ENCODE data around the gene SBF2. TPM values are rescaled to one million over a fixed set of nuclear protein-coding genes. Genes with fewer than 3 reads are reported as not detected.

Gene SBF2
- total RNA-seq, 2 experiments from 2014 or later: 14.2 to 15.2 TPM

DNA sequence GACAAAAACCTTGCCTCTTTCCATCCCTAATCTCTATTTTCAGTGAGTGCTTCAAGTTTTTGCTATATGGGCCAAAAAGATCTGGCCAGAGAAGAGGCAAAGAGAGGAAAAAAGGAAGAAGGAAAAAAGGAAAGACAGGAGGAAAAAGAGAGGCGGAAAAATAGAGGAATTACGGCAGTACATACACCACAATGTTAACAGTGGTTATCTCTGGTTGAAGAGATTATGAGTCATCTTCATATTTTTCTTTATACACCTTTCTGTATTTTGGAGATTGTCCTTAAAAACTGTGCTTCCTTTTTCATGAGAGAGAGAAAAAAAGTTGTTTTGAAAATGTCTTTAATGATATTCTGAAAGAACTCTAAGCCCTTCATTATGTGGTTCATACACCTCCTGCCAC, 133.7 kb downstream of the SBF2 start:
- ATAC-seq (ENCODE audit: poor library complexity): no peak
- CTCF ChIA-PET: interaction anchor here (1.5 kb wide), 1 partner anchor 11 kb away, joined by 3 read pairs; no protein-coding TSS in a partner anchor
- H3K4me3 Mint-ChIP-seq: no peak overlapping the region
- H3K9me3 ChIP-seq (ENCODE audit: control insufficient read depth in 1 of 2, insufficient read depth in 1 of 2, low read length in 2 of 2): peaks cover 3 to 18% of the 10 kb centered on the region in 2 experiments
- intact Hi-C loops (cut with DNase I, micrococcal nuclease): no loop called here
- no peaks in the 10 kb centered on the region for H3K36me3 ChIP-seq (ENCODE audit: insufficient read depth, low read length)
- no peak overlapping the region for H3K4me3 ChIP-seq (ENCODE audit: low read length)
- POLR2A ChIA-PET: no interaction called here
- H3K9me3 Mint-ChIP-seq: peaks cover 10% of the 10 kb centered on the region
- H3K4me1 Mint-ChIP-seq (ENCODE audit: low read depth): peaks cover 5% of the 10 kb centered on the region
- H3K27ac Mint-ChIP-seq: no peak overlapping the region
- no peak for DNase-seq
- no peaks in the 10 kb centered on the region for H3K4me1 ChIP-seq (ENCODE audit: insufficient read depth, low read length)
- H3K27me3 ChIP-seq (ENCODE audit: control insufficient read depth in 1 of 2, insufficient read depth in 2 of 2, low read length in 2 of 2): no peaks in the 10 kb centered on the region
- no peaks in the 10 kb centered on the region for H3K27me3 Mint-ChIP-seq
- H3K36me3 Mint-ChIP-seq (ENCODE audit: low read depth): peaks cover 14% of the 10 kb centered on the region
- TF ChIP-seq, protein P1, sequence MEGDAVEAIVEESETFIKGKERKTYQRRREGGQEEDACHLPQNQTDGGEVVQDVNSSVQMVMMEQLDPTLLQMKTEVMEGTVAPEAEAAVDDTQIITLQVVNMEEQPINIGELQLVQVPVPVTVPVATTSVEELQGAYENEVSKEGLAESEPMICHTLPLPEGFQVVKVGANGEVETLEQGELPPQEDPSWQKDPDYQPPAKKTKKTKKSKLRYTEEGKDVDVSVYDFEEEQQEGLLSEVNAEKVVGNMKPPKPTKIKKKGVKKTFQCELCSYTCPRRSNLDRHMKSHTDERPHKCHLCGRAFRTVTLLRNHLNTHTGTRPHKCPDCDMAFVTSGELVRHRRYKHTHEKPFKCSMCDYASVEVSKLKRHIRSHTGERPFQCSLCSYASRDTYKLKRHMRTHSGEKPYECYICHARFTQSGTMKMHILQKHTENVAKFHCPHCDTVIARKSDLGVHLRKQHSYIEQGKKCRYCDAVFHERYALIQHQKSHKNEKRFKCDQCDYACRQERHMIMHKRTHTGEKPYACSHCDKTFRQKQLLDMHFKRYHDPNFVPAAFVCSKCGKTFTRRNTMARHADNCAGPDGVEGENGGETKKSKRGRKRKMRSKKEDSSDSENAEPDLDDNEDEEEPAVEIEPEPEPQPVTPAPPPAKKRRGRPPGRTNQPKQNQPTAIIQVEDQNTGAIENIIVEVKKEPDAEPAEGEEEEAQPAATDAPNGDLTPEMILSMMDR (IDR thresholded peaks at IDR 0.05): no peak
- H3K27ac ChIP-seq (ENCODE audit: low read depth in 1 of 2, low read length in 2 of 2): no peak overlapping the region

DNA sequence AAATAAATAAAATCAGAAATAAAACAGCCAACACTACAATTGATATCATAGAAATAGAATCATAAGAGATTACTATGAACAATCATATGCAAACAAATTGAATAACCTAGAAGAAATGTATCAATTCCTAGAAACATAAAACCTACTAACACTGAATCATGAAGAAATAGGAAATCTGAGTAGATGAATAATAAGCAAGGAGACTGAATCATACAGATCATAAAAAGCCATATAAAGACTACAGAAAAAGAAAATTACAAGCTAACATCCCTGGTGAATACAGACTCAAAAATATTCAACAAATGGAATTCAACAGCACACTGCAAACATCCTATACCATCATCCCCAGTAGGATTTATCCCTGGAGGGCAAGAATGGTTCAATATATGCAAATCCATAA, 135.6 kb downstream of the SBF2 start:
- Mint-ChIP-seq H3K4me3 (no peak overlapping the region), H3K36me3 (ENCODE audit: low read depth) (peaks cover 14% of the 10 kb centered on the region), H3K9me3 (peaks cover 10% of the 10 kb centered on the region), H3K27me3 (no peaks in the 10 kb centered on the region), H3K4me1 (ENCODE audit: low read depth) (peaks cover 5% of the 10 kb centered on the region), H3K27ac (no peak overlapping the region)
- ATAC-seq (ENCODE audit: poor library complexity) (no peak), DNase-seq (no peak)
- POLR2A ChIA-PET: no interaction called here
- Histone ChIP-seq H3K27ac (ENCODE audit: low read depth in 1 of 2, low read length in 2 of 2) (no peak overlapping the region), H3K27me3 (ENCODE audit: control insufficient read depth in 1 of 2, insufficient read depth in 2 of 2, low read length in 2 of 2) (no peaks in the 10 kb centered on the region), H3K9me3 (ENCODE audit: control insufficient read depth in 1 of 2, insufficient read depth in 1 of 2, low read length in 2 of 2) (peaks cover 3 to 18% of the 10 kb centered on the region in 2 experiments), H3K36me3 (ENCODE audit: insufficient read depth, low read length) (no peaks in the 10 kb centered on the region), H3K4me1 (ENCODE audit: insufficient read depth, low read length) (no peaks in the 10 kb centered on the region), H3K4me3 (ENCODE audit: low read length) (no peak overlapping the region)
- CTCF ChIA-PET: no interaction called here
- intact Hi-C loops (cut with DNase I, micrococcal nuclease): no loop called here
- TF ChIP-seq, protein P1 (IDR thresholded peaks at IDR 0.05): no peak

DNA sequence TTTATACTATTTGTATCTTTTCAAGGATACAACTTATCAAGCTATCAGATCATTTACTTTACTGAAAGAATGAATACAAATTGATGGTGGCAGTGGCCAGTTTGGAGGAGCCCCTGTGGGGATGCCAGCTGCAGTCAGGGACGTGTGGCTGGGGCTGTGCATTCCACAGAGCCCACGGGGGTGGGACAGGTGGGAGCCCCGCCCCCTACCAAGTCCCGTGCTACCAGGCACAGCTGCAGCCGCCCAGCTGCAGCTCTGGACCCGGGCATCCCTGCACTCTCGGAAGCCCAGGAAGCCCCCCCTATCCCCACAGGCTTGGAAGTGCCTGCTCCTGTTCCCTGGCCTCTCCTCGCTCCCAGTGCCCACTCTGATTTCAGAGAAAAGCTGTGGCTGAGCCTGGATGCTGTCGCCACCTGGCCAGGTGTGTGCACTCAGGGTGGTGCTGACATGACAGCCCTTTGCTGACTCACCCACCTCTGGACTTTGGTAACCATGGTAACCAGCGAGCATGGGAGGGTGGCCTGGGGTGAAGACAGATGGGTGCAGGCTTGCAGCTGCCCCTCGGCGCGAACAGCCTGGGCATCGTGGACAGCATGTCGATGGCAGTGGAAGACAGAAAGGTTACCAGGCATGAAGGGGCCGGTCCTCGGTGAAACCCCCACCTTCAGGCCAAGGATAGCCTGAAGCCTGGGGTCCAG, 138.1 kb downstream of the SBF2 start:
- H3K27me3 Mint-ChIP-seq: no peaks in the 10 kb centered on the region
- TF ChIP-seq, protein P1 (IDR thresholded peaks at IDR 0.05): no peak
- peaks cover 14% of the 10 kb centered on the region for H3K36me3 Mint-ChIP-seq (ENCODE audit: low read depth)
- POLR2A ChIA-PET: no interaction called here
- Histone ChIP-seq H3K4me3 (ENCODE audit: low read length) (no peak overlapping the region), H3K9me3 (ENCODE audit: control insufficient read depth in 1 of 2, insufficient read depth in 1 of 2, low read length in 2 of 2) (peaks cover 3 to 18% of the 10 kb centered on the region in 2 experiments), H3K27me3 (ENCODE audit: control insufficient read depth in 1 of 2, insufficient read depth in 2 of 2, low read length in 2 of 2) (no peaks in the 10 kb centered on the region), H3K27ac (ENCODE audit: low read depth in 1 of 2, low read length in 2 of 2) (no peak overlapping the region), H3K36me3 (ENCODE audit: insufficient read depth, low read length) (no peaks in the 10 kb centered on the region), H3K4me1 (ENCODE audit: insufficient read depth, low read length) (no peaks in the 10 kb centered on the region)
- CTCF ChIA-PET: no interaction called here
- ATAC-seq (ENCODE audit: poor library complexity) (no peak), DNase-seq (peak in 1 of 14 experiments; percentile 4)
- no peak overlapping the region for H3K27ac Mint-ChIP-seq
- H3K4me3 Mint-ChIP-seq: no peak overlapping the region
- peaks cover 5% of the 10 kb centered on the region for H3K4me1 Mint-ChIP-seq (ENCODE audit: low read depth)
- H3K9me3 Mint-ChIP-seq: peaks cover 10% of the 10 kb centered on the region
- intact Hi-C loops (cut with DNase I, micrococcal nuclease): no loop called here
